GM19025 (cell line): Measurements from ENCODE around the gene FNDC10.

Experiments
- ATAC-seq: cut with Tn5 transposase; IDR thresholded peaks from one replicate; pipeline ENCODE4 v1.9.1; 2021; ENCODE audit warnings: mild to moderate bottlenecking, low read depth, moderate library complexity; ENCODE audit not compliant: unreplicated experiment

Gene FNDC10

DNA sequence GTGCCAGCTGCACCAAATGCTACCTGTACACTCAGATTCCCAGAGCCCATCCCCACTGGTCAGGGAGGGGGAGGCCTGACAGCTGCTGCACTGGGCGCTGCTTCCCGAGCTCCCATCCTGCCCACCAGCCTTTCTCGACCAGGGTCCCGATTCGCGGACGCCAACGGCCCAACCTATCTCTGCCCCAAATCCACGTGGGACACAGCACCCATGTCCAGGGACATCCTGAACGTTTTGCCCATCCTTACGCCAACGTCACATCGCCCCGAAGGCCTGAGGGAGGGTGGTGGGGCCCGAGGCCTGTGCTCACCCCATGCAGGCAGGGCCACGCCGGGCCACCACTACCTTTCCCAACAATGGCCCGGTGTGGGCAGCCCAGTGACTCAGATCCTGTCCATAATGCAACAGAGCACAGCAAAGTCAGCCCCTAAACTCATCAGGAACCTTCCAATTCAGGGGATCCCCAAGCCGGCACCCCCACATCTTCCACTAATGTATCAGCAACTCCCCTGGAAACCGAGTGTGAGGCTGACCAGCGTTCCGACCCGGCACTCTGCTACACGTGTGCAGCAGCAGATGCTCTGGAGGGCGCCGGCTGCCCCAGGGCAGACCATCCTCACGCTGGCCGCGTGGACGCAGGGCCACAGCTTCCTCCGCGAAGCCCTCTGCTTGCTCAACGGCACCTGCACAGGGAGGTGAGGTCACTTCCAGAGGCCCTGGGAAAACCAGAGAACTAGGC is 48.2 kb downstream of the FNDC10 start:
- ATAC-seq, result no peak

GRCh38 chr1:1550591-1551432 is 49.1 kb downstream of the FNDC10 start:
- ATAC-seq, result no peak

GRCh38 chr1:1550087-1550486 is 49.8 kb downstream of the FNDC10 start:
- ATAC-seq, result no peak

DNA sequence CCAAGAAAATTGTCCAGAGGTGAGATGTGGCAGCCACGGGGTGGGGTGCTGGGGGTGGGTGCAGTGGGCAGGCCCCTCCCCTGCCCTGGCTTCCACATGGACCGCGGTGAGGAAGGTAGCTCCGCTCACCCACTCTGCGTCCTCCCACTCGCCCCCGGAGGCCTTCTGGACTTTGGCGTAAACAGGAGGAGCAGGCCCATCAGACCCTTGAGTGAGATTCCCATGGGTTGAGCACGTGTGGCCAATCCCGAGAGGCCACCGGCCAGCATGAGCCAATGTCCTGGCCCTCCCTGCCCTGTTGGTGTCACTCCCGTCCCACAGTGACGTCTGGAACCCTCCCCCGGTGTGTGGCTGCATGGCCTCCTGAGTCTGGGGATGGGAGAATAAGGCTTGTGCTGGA is 51.3 kb downstream of the FNDC10 start:
- no peak for ATAC-seq
